ENCODE results near the gene RASAL1.

- TF ChIP-seq TAF1 (IDR thresholded peaks at IDR 0.05; ENCODE audit: borderline replicate concordance, low read depth, low read length) = no peak
- no peak for TF ChIP-seq POLR2AphosphoS5 (IDR thresholded peaks at IDR 0.05; ENCODE audit: low read depth, low read length)
- TF ChIP-seq POLR2A (IDR thresholded peaks at IDR 0.05; ENCODE audit: low read depth, low read length) = no peak
Measured at GRCh38 chr12:113131556-113131955, 4.0 kb downstream of the RASAL1 start.
